ENCODE measurements around the gene SRSF8. TPM values are rescaled to one million over a fixed set of nuclear protein-coding genes. Genes with fewer than 3 reads are reported as not detected.
"Not testable (repeated sequence)": the region's sequence is repeated elsewhere in the genome, so short reads cannot be mapped to it uniquely, and the experiment has no call there.

SRSF8 gene, protein sequence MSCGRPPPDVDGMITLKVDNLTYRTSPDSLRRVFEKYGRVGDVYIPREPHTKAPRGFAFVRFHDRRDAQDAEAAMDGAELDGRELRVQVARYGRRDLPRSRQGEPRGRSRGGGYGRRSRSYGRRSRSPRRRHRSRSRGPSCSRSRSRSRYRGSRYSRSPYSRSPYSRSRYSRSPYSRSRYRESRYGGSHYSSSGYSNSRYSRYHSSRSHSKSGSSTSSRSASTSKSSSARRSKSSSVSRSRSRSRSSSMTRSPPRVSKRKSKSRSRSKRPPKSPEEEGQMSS
- 42.9 TPM for total RNA-seq
- long read RNA-seq, full-length matches to known transcripts = 93 of 94 reads
- long read RNA-seq, partial matches to known transcripts = 0 of 94 reads
- long read RNA-seq, other reads (novel, unspliced or antisense) = 1 of 94 reads

DNA sequence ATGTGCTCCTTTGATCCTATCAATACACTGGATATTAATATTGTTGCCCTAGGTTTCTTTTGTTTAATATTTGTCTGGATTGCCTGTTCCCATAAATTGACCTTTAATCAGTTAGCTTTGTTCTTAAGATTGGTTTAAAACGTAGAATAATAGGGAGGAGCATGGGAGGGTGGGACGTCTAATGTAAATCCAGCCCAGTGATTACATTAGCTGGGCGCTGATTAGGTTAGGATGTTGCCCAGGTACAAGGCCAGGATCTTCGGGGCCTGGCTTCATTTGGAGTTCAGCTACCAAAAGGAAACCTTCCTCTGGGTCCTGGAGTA, at the start of gene SRSF8:
Gene SRSF8 (plus strand): TSS at position 204 of the 323 bp plus-strand sequence. CDS start 308 bp downstream, outside the sequence.
- no peaks in the 10 kb centered on the region for H3K36me3 ChIP-seq
- intact Hi-C loops (cut with DNase I) = no loop called here
- H3K4me1 ChIP-seq = peaks cover 27% of the 10 kb centered on the region
- DNase-seq (no peak), ATAC-seq (peak in 1 of 2 donors; percentile 69)
- peak within 1 kb of the TSS; percentile 82 for H3K4me3 ChIP-seq
- peak within 1 kb of the TSS; percentile 98 for H3K27ac ChIP-seq
- TF ChIP-seq, protein P1, sequence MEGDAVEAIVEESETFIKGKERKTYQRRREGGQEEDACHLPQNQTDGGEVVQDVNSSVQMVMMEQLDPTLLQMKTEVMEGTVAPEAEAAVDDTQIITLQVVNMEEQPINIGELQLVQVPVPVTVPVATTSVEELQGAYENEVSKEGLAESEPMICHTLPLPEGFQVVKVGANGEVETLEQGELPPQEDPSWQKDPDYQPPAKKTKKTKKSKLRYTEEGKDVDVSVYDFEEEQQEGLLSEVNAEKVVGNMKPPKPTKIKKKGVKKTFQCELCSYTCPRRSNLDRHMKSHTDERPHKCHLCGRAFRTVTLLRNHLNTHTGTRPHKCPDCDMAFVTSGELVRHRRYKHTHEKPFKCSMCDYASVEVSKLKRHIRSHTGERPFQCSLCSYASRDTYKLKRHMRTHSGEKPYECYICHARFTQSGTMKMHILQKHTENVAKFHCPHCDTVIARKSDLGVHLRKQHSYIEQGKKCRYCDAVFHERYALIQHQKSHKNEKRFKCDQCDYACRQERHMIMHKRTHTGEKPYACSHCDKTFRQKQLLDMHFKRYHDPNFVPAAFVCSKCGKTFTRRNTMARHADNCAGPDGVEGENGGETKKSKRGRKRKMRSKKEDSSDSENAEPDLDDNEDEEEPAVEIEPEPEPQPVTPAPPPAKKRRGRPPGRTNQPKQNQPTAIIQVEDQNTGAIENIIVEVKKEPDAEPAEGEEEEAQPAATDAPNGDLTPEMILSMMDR (IDR thresholded peaks at IDR 0.05) = no peak
- H3K9me3 ChIP-seq = no peaks in the 10 kb centered on the region
- H3K27me3 ChIP-seq (ENCODE audit: low read depth) = no peaks in the 10 kb centered on the region

DNA sequence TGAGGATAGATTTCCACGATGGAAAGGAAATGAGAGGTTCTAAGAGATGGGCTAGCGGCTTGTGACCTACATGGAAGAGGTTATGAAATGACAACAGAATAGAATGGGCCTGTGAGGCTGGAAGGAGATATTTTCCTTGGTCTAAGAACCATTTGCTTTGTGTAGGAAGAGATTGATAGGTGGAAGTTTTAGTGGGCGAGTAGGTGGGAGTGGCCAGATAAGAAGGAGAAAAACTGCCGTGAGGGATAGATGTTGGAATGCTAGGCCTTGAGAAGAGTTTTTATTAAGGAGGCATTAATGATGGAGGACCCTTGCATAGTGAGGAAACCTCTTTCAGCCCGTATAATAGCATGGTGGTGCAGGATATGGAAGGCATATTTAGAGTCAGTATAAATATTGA, 45.3 kb upstream of the SRSF8 start:
- ATAC-seq; H3K36me3 ChIP-seq; H3K9me3 ChIP-seq; H3K4me1 ChIP-seq; H3K27ac ChIP-seq; H3K27me3 ChIP-seq (ENCODE audit: low read depth); DNase-seq; intact Hi-C loops (cut with DNase I); H3K4me3 ChIP-seq: not testable (repeated sequence)

DNA sequence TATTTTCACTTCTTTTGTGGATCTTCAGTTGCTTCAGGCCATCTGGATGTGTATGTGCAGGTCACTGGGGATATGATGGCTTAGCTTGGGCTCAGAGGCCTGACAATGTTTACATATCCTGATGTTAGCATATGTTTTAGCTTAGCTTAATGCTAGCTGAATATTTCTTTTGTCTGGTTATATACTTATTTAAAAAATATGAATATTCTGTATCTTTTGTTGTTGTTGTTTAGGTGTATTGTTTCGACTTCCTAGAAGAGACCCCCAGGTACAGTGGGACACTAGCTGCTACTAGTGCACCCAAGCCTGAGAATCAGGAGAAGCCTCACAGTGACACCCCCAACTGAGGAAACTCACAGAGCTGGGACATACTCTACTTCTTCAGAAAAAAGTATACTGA, 41.8 kb upstream of the SRSF8 start, which contains the start of gene KDM4E:
Gene KDM4E (plus strand): TSS at position 301 of the 400 bp plus-strand sequence. CDS start 300 bp downstream, outside the sequence.
- TF ChIP-seq, protein P1 (IDR thresholded peaks at IDR 0.05) = no peak
- Histone ChIP-seq H3K4me1 (no peaks in the 10 kb centered on the region), H3K9me3 (no peaks in the 10 kb centered on the region), H3K4me3 (no peak within 1 kb of the TSS), H3K27ac (no peak within 1 kb of the TSS), H3K36me3 (no peaks in the 10 kb centered on the region), H3K27me3 (ENCODE audit: low read depth) (no peaks in the 10 kb centered on the region)
- ATAC-seq (no peak), DNase-seq (no peak)
- intact Hi-C loops (cut with DNase I) = no loop called here

GRCh38 chr11:95025594-95025993, 41.1 kb upstream of the SRSF8 start:
- H3K9me3 ChIP-seq; H3K4me3 ChIP-seq; intact Hi-C loops (cut with DNase I); ATAC-seq; H3K36me3 ChIP-seq; H3K27ac ChIP-seq; H3K4me1 ChIP-seq; H3K27me3 ChIP-seq (ENCODE audit: low read depth); DNase-seq: not testable (repeated sequence)

GRCh38 chr11:95028357-95028756, 38.4 kb upstream of the SRSF8 start:
- DNase-seq (no peak), ATAC-seq (no peak)
- H3K9me3 ChIP-seq = no peaks in the 10 kb centered on the region
- no peaks in the 10 kb centered on the region for H3K27me3 ChIP-seq (ENCODE audit: low read depth)
- TF ChIP-seq, protein P1 (IDR thresholded peaks at IDR 0.05) = no peak
- H3K4me3 ChIP-seq = no peak overlapping the region
- H3K36me3 ChIP-seq = no peaks in the 10 kb centered on the region
- intact Hi-C loops (cut with DNase I) = no loop called here
- no peaks in the 10 kb centered on the region for H3K4me1 ChIP-seq
- H3K27ac ChIP-seq = no peak overlapping the region

DNA sequence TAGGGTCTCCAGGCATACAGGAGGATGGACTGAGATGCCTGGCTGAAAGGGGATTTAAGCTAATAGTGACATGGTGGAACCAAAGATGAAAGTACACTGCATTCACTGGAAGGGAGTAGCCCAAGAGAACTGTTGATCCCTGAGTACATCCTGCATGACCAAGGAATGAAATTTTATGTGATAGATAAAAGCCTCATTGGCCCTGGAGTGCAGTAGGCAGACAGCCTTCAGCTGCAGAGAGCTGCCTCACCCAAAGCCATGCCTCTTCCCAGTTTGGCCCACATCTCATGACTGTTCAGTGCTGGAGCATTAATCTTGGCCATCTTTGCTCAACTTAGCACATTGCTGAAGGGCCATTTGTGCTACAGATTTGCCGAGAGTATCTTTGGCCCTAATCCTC, 33.7 kb upstream of the SRSF8 start:
- TF ChIP-seq, protein P1 (IDR thresholded peaks at IDR 0.05) = no peak
- no peak overlapping the region for H3K4me3 ChIP-seq
- no peaks in the 10 kb centered on the region for H3K4me1 ChIP-seq
- ATAC-seq (no peak), DNase-seq (no peak)
- intact Hi-C loops (cut with DNase I) = no loop called here
- H3K36me3 ChIP-seq = no peaks in the 10 kb centered on the region
- H3K27ac ChIP-seq = no peak overlapping the region
- H3K9me3 ChIP-seq = no peaks in the 10 kb centered on the region
- H3K27me3 ChIP-seq (ENCODE audit: low read depth) = peaks cover 9% of the 10 kb centered on the region
